CD14-positive monocyte (primary cell): ENCODE results near the gene LRBA. TPM values are rescaled to one million over a fixed set of nuclear protein-coding genes. Genes with fewer than 3 reads are reported as not detected.

Source experiments
- DNase-seq, 3 donors: peaks; one replicate each; pipeline ENCODE4 v3.0.0-alpha.2; 2011 to 2022
- H2AFZ ChIP-seq: 2 replicates; pipeline ENCODE4 v1.6.0; 2012; ENCODE audit warnings: mild to moderate bottlenecking, low read depth, low read length, inconsistent platforms; ENCODE audit not compliant: insufficient read depth, poor library complexity, severe bottlenecking
- H3K27ac ChIP-seq, 2 donors: 1 replicate in 1 of 2; 2 replicates in 1 of 2; pipeline ENCODE4 v1.5.1; 2012 to 2013; ENCODE audit warnings: low read length in 2 of 2, control low read depth in 1 of 2, inconsistent platforms in 1 of 2, low read depth in 1 of 2, mild to moderate bottlenecking in 1 of 2
- H3K27me3 ChIP-seq, 2 donors: one replicate each; pipeline versions ENCODE4 v1.6.0 to v1.6.1; 2011 to 2013; ENCODE audit warnings: low read length in 2 of 2; ENCODE audit not compliant: control insufficient read depth in 2 of 2, insufficient read depth in 2 of 2
- H3K36me3 ChIP-seq, 2 donors: replicated peaks in 1 of 2; 1 replicate in 1 of 2; 2 replicates in 1 of 2; pipeline versions ENCODE4 v1.5.1 to v1.6.1; 2012 to 2013; ENCODE audit warnings: low read length in 2 of 2, control low read depth in 1 of 2, inconsistent platforms in 1 of 2, mild to moderate bottlenecking in 1 of 2; ENCODE audit not compliant: insufficient read depth in 2 of 2, control insufficient read depth in 1 of 2
- H3K4me1 ChIP-seq, 2 donors: 1 replicate in 1 of 2; 2 replicates in 1 of 2; pipeline versions ENCODE4 v1.5.1 to v1.6.1; 2012 to 2013; ENCODE audit warnings: low read length in 2 of 2, control low read depth in 1 of 2, inconsistent platforms in 1 of 2, mild to moderate bottlenecking in 1 of 2, moderate library complexity in 1 of 2; ENCODE audit not compliant: insufficient read depth in 2 of 2, control insufficient read depth in 1 of 2
- H3K4me2 ChIP-seq: replicated peaks from 2 replicates; pipeline ENCODE3; 2012; ENCODE audit warnings: low read length, moderate library complexity, mild to moderate bottlenecking; ENCODE audit not compliant: poor library complexity, severe bottlenecking; ENCODE audit errors: extremely low read depth
- H3K4me3 ChIP-seq, 3 experiments: fragments of 200-600 bp in 1 of 3; sonication (generic) in 1 of 3; replicated peaks in 1 of 3; 1 replicate in 2 of 3; 2 replicates in 1 of 3; pipeline ENCODE4 v1.5.1; 2011 to 2013; ENCODE audit warnings: low read length in 3 of 3, mild to moderate bottlenecking in 3 of 3, control low read depth in 2 of 3, low read depth in 2 of 3, inconsistent platforms in 1 of 3, moderate library complexity in 1 of 3
- H3K79me2 ChIP-seq: 2 replicates; pipeline ENCODE4 v1.6.0; 2012; ENCODE audit warnings: mild to moderate bottlenecking, control low read depth, inconsistent platforms, low read length, moderate library complexity; ENCODE audit not compliant: insufficient read depth
- H3K9ac ChIP-seq: 2 replicates; pipeline ENCODE4 v1.6.0; 2017; ENCODE audit warnings: low read length, mild to moderate bottlenecking; ENCODE audit not compliant: insufficient read depth, poor library complexity, severe bottlenecking
- H3K9me3 ChIP-seq, 2 donors: replicated peaks in 1 of 2; 1 replicate in 1 of 2; 2 replicates in 1 of 2; pipeline versions ENCODE4 v1.5.1 to v1.6.1; 2012 to 2013; ENCODE audit warnings: low read length in 2 of 2, control low read depth in 1 of 2; ENCODE audit not compliant: control insufficient read depth in 1 of 2, insufficient read depth in 1 of 2
- H4K20me1 ChIP-seq: 2 replicates; pipeline ENCODE4 v1.6.0; 2012; ENCODE audit warnings: mild to moderate bottlenecking, low read length, control low read depth, moderate library complexity; ENCODE audit not compliant: insufficient read depth
- H3K27ac Mint-ChIP-seq, 7 donors: one replicate each; pipeline ENCODE4 v1.8.0; 2020; ENCODE audit warnings: mild to moderate bottlenecking in 7 of 7, mixed read lengths in 7 of 7, moderate library complexity in 6 of 7, inconsistent platforms in 2 of 7
- H3K27me3 Mint-ChIP-seq, 3 donors: one replicate each; pipeline ENCODE4 v1.8.0; 2021 to 2022; ENCODE audit warnings: low read depth in 3 of 3, mild to moderate bottlenecking in 3 of 3, mixed read lengths in 3 of 3, moderate library complexity in 3 of 3, inconsistent platforms in 1 of 3
- H3K36me3 Mint-ChIP-seq, 2 donors: one replicate each; pipeline ENCODE4 v1.8.0; 2020; ENCODE audit warnings: mixed read lengths in 2 of 2, inconsistent platforms in 1 of 2, mild to moderate bottlenecking in 1 of 2
- H3K4me1 Mint-ChIP-seq: one replicate; pipeline ENCODE4 v1.8.0; 2020; ENCODE audit warnings: mild to moderate bottlenecking, mixed read lengths
- H3K4me3 Mint-ChIP-seq, 2 donors: one replicate each; pipeline ENCODE4 v1.8.0; 2020; ENCODE audit warnings: mild to moderate bottlenecking in 2 of 2, mixed read lengths in 2 of 2, moderate library complexity in 1 of 2
- H3K9me3 Mint-ChIP-seq, 7 donors: one replicate each; pipeline ENCODE4 v1.8.0; 2020 to 2022; ENCODE audit warnings: mixed read lengths in 7 of 7, mild to moderate bottlenecking in 6 of 7, moderate library complexity in 6 of 7, inconsistent platforms in 2 of 7
- CTCF ChIP-seq: fragments of 200-600 bp; IDR thresholded peaks from one replicate; pipeline ENCODE4 v1.8.0; 2022; ENCODE audit warnings: antibody characterized with exemption, mild to moderate bottlenecking
- WGBS: methylation state at CpG from one replicate; pipeline ENCODE4 v1.1.5; 2013; ENCODE audit warnings: missing lambda C conversion rate; ENCODE audit not compliant: insufficient coverage; 5-methylcytosine and 5-hydroxymethylcytosine counted together
- intact Hi-C, 2 donors: fragments of 100-400 bp; cut with micrococcal nuclease; formaldehyde crosslinking; loops; one replicate each; pipeline versions ENCODE4 v1.15.0 to v1.15.1; 2023
- polyA plus RNA-seq, 3 donors: library from polyadenylated mRNA; depleted of rRNA in 1 of 3; unstranded in 2 of 3; stranded (reverse) in 1 of 3; fragments of 300-500 nt in 2 of 3; fragments of >200 nt in 1 of 3; fragmentation: Illumina TruSeq in 2 of 3; gene quantifications; 1 replicate in 2 of 3; 2 replicates in 1 of 3; pipeline ENCODE4 v1.2.3, GENCODE V29; 2012 to 2021

The LRBA gene
- polyA plus RNA-seq, 3 donors, result 1.5 to 5.5 (median 4.4) TPM

GRCh38 chr4:150482581-150482980 is 532.5 kb downstream of the LRBA start:
- peaks cover 6 to 8% of the 10 kb centered on the region in 2 donors for H3K36me3 Mint-ChIP-seq
- no peak overlapping the region for H3K27ac Mint-ChIP-seq
- DNase-seq, result no peak

GRCh38 chr4:150479657-150480056 is 535.4 kb downstream of the LRBA start:
- no peak overlapping the region for H3K4me3 ChIP-seq
- intact Hi-C loops, result no loop called here
- TF ChIP-seq CTCF, result no peak
- no peaks in the 10 kb centered on the region for H3K27me3 Mint-ChIP-seq
- no peak overlapping the region for H3K27ac ChIP-seq
- no peaks in the 10 kb centered on the region for H4K20me1 ChIP-seq
- 83% methylated on average over 1 of the region's 3 CpGs for WGBS
- H3K36me3 ChIP-seq, result no peaks in the 10 kb centered on the region
- DNase-seq, result no peak
- no peaks in the 10 kb centered on the region for H3K79me2 ChIP-seq
- H3K9me3 ChIP-seq, result peaks cover 0 to 3% of the 10 kb centered on the region in 2 donors
- no peaks in the 10 kb centered on the region for H3K27me3 ChIP-seq
- H3K4me3 Mint-ChIP-seq, result no peak overlapping the region
- peaks cover 0 to 11% (median 2%) of the 10 kb centered on the region in 7 donors for H3K9me3 Mint-ChIP-seq
- no peak overlapping the region for H3K27ac Mint-ChIP-seq
- peaks cover 4 to 5% of the 10 kb centered on the region in 2 donors for H3K36me3 Mint-ChIP-seq
- H2AFZ ChIP-seq, result no peak overlapping the region
- no peaks in the 10 kb centered on the region for H3K4me1 ChIP-seq
- H3K4me1 Mint-ChIP-seq, result no peaks in the 10 kb centered on the region
- no peak overlapping the region for H3K4me2 ChIP-seq
- H3K9ac ChIP-seq, result no peak overlapping the region

More at GRCh38 chr4:150482581-150482980, 532.5 kb downstream of the LRBA start:
- H3K27ac ChIP-seq, result no peak overlapping the region
- H3K4me1 ChIP-seq, result no peaks in the 10 kb centered on the region
- intact Hi-C loops, result no loop called here
- no peaks in the 10 kb centered on the region for H3K27me3 ChIP-seq
- Mint-ChIP-seq H3K4me1 (no peaks in the 10 kb centered on the region), H3K4me3 (no peak overlapping the region), H3K9me3 (peaks cover 0 to 10% (median under 1%) of the 10 kb centered on the region in 7 donors), H3K27me3 (no peaks in the 10 kb centered on the region)
- no peaks in the 10 kb centered on the region for H4K20me1 ChIP-seq
- no CpG with 5 or more reads among the region's 4 CpGs for WGBS
- no peaks in the 10 kb centered on the region for H3K36me3 ChIP-seq
- H3K9ac ChIP-seq, result no peak overlapping the region
- H2AFZ ChIP-seq, result no peak overlapping the region
- H3K4me3 ChIP-seq, result no peak overlapping the region
- H3K79me2 ChIP-seq, result no peaks in the 10 kb centered on the region
- H3K9me3 ChIP-seq, result no peaks in the 10 kb centered on the region
- H3K4me2 ChIP-seq, result no peak overlapping the region
- TF ChIP-seq CTCF, result no peak
